GM18498 (cell line): ENCODE results near the gene TRIM15.

Experiments
- ATAC-seq: cut with Tn5 transposase; IDR thresholded peaks from one replicate; pipeline ENCODE4 v1.9.1; 2021; ENCODE audit warnings: mild to moderate bottlenecking, moderate library complexity; ENCODE audit not compliant: unreplicated experiment

The TRIM15 gene

GRCh38 chr6:30144811-30145210 lies 18.5 kb upstream of the TRIM15 start:
- ATAC-seq = no peak

DNA sequence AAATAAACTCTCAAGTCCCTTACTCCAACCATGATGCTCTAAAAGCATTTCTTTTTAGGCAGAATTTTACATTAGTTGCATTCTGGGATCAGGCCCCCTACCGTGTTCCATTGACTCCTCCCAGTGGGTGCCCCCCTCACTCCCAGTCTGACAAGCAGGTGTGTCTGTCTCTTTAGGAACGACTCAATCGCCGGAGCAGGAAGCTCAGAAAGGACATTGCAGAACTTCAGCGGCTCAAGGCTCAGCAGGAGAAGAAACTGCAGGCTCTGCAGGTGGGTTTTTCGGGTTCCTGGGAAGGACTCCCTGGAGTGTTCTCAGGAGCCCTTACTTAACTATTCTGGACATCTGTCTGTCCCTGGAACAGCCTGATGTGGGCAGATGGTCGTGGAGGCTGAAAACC lies 17.5 kb upstream of the TRIM15 start:
- no peak for ATAC-seq

DNA sequence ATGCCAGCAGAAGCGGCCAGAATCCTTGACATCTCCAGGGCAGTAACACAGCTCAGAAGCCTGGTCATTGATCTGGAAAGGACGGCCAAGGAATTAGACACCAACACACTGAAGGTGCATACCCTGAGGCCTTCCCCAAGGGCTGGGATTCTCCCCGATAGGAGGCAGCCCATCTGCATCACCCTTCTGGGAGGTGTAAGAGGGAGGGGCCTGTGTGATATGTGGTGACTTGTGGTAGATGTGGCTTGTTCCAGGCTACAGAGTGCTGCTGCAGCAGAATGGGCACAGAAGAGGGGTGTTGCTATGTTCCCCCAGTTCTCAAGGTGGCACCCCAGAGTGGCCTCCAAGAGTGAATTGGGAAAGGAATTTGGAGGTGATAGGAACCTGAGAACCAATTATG lies 16.2 kb upstream of the TRIM15 start:
- no peak for ATAC-seq

GRCh38 chr6:30149234-30149633 lies 14.1 kb upstream of the TRIM15 start:
- ATAC-seq = no peak

GRCh38 chr6:30149858-30150550 lies 13.3 kb upstream of the TRIM15 start:
- ATAC-seq = no peak

- ATAC-seq = no peak
Measured at GRCh38 chr6:30150671-30151395, 12.5 kb upstream of the TRIM15 start.

DNA sequence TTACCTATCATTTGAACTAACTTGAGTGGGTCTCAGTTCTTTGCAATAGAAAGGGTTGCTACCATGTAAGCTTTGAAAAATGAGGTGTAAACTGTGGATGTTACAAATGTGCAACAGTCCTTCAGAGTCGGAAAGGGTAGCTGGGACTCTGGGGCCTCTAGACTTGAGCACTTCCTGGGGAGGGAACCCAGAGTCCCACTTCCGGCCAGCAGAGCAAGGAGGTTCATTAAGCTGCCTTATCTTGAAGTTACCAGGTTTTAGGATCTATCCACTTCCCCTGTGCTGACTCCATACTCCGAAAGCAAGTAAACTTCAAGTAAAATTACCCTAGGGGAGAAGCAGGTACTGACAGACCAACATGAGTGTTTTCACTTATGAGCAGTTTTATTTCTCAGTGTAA lies 11.8 kb upstream of the TRIM15 start:
- no peak for ATAC-seq

DNA sequence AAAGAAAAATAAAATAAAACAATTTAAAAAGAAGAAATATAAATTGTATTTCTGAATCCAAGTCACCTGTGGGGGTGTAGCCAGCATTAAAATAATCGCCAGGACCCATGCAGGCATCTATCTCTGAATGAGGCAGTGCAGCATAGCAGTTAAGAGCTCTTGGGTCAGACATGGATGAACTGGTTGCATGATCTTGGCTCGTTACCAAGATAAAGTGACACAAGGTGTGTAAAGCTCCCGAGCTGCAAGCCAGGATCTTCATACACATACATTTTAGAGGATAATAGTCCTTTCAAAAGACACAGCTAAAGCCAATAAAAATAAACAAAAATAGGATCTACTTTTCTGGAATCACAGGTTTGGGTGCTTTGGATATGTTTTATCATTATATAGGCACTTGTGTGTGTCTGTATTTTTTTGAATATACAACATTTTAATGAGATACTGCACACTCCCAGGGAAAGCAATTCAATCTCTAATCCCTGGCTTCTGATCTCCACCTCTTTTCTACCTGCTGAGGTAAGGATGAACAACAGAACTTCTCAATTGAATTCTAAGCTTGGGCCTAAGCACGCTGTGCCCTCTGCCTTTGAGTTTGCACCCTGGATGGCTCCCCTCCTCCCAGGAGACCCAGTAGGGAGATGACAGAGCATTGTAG lies 11.2 kb upstream of the TRIM15 start:
- no peak for ATAC-seq

DNA sequence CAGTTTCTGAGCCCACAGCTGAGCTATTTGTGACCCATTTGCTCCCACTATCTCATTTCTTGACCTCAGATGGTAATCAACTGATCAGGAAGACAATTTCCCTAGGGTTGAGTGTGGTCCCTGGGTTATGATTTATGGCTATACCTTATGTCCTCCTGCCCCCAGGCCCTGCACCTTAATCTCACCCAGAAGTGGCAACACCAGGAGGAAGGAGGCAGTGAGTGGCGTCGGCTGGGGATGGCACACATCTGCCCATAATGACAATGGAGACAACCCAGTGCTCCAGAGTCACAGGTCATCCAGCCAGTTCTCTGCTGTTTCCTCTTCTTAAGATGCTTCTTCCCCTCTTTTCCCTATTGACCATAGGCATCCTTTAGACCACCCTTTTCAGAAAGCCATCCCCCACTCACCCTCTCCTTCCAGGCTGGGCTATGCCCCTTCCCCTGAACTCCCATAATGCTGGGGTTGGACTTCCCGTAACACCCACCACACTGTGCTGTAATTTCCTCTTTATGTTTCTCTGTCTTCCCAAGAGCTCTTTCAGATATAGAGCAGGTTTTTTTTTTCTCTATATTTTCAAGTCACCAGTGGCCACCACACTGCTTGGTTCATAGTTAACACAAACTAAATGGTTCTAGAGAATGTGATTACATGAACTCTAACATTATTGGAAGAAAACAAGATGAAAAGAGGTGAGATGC lies 10.3 kb upstream of the TRIM15 start:
- ATAC-seq = no peak

- no peak for ATAC-seq
Measured at GRCh38 chr6:30154061-30154460, 9.3 kb upstream of the TRIM15 start.

DNA sequence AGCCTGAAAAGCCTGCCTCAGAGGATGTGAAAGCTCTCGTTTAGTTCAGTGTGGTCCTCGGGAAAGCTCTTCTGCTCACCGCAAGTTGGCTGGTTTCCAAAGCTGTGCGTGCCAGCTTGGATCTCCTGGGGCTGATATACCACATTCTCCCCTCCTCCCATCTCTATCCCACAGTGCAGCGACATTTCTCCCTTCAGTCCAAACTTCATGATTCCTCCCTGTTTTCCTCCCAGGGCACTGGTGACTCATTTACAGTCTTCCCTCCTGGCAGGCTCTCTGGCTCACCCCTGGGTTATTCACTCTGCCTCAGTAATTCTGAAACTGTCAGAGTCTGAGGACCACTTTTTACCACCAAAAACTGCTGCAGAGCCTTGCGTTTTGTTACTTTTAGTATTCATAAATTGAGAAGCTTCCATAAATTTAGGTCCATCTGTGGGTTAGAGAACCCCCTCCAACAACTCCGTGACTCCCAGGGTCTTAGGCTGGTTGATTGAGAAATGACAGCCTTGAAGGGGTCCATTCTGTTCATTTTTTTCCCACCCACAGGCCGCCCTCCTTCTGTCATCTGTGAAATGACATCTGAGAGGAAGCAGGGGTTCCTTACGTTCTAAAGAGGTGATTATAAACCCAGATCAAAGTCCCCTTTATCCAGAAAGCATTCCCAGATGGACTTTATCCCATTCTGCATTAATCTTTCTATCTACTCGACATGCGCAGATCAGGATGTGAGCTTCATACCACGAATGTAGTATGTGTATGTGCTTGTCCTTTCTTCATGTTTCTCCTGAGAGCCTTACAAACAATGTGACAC lies 8.4 kb upstream of the TRIM15 start:
- ATAC-seq = no peak

- ATAC-seq = no peak
Measured at GRCh38 chr6:30155520-30156261, 7.7 kb upstream of the TRIM15 start.

GRCh38 chr6:30156262-30156599 lies 7.1 kb upstream of the TRIM15 start:
- ATAC-seq = no peak

GRCh38 chr6:30156774-30157173 lies 6.6 kb upstream of the TRIM15 start:
- no peak for ATAC-seq

GRCh38 chr6:30157581-30157980 lies 5.8 kb upstream of the TRIM15 start:
- ATAC-seq = no peak

DNA sequence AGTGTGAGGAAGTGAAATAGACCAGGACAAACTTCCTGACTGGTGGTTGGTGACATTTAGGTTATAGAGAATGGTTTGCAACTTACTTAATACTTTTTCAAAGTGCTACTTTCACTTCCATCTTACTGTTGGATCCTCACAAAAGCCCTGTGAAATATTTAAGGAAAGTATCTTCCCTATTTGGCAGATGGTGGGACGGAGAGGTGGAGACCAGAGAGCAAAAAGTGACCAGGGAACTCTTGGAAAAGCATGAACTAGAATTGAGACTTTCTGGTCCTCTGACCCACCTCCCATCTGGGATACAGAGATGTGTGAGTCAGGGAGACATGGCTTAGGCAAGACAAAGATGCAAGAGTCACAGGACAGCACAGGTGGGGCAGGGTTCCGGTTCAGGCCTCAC lies 5.3 kb upstream of the TRIM15 start:
- ATAC-seq = no peak

- ATAC-seq = no peak
Measured at GRCh38 chr6:30158475-30159040, 4.8 kb upstream of the TRIM15 start.

GRCh38 chr6:30160008-30160784 lies 3.1 kb upstream of the TRIM15 start:
- no peak for ATAC-seq
